ENCODE results near the gene NCAPG.
A peak's percentile ranks its signal among the peaks of the same experiment; 100 is the strongest.

NCAPG gene

DNA sequence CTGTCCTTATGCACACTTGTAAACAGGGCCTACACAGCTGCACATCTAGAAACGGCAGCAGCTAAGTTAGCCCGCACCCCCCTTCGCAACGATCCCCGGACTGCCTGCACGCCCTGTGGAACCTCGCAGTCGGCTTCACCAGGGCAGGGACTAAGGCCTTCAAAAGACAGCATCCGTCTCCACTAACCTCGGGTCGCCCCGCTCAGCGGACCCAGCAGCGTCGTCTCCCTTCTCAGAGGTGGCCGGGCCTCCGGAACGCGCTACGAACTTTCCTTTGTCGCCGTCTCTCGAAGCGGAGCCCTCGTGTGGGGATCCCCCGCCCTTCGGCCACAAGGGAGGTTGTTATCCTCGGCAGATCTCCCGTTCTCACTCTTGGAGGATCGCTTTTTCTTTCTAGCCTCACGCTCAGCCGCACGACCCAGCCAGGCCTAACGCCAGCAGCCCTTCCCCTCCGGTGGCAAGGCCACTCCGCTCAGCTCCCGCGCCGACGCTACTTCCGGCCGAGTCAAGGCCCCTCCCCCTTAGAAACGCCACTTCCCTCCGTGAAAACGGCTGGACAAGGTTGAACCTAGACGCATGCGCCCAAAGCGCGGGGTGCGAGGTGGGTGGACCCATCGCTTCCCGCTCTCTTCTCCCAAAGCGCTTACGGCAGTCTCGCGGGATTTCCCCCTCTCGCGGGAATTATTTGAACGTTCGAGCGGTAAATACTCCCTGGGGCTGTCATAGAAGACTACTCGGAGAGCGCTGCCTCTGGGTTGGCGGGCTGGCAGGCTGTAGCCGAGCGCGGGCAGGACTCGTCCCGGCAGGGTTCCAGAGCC lies at the start of gene NCAPG, which contains the start of gene DCAF16:
TSS of gene NCAPG (plus strand) at position 720 of the 818 bp plus-strand sequence. CDS start 99 bp downstream, outside the sequence.
TSS of gene DCAF16 (minus strand) at position 498 of the 818 bp plus-strand sequence. CDS start 6,616 bp downstream, outside the sequence.
- peak; percentile 94 for DNase-seq

- no peak for DNase-seq
These were observed 49.7 kb upstream of the NCAPG start for GRCh38 chr4:17761062-17761461.

DNA sequence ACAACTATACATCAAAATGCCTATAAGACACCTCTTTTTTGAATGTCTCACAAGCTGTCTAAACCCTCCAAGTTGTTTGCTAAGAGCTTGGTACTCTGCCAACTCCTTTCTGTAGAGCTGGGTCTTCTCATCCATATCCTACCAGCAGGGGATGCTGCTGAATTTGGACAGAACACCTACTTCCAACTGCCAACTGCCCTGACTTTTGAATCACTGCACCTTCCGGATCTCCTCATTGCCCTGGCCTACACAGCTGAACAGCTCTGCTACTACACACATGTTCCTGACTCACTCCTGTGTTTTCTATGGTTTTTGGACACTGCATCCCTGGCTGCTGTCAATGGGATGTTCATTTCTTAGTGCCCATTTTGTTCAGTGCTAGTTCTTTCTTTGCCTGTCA lies 48.1 kb upstream of the NCAPG start:
- no peak for DNase-seq

DNA sequence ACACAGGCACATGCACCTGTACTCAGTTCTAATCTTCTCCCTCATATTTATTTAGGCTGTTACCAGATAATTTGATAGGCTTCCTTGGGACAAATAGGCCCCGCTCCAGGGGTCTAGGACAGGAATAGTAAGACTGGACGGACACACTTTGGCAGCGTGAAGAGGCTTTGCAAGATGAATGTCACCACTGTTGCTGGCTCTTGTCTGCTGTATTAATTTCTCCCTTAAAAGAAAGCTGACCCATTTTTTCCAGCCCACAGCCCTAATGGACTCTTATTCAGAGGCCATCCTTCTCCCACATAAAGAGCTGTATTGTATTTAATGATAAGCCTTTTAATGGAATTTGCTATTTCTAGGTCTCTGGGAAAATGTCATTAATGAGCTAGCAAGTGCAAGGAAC lies 47.4 kb upstream of the NCAPG start:
- DNase-seq: no peak

DNA sequence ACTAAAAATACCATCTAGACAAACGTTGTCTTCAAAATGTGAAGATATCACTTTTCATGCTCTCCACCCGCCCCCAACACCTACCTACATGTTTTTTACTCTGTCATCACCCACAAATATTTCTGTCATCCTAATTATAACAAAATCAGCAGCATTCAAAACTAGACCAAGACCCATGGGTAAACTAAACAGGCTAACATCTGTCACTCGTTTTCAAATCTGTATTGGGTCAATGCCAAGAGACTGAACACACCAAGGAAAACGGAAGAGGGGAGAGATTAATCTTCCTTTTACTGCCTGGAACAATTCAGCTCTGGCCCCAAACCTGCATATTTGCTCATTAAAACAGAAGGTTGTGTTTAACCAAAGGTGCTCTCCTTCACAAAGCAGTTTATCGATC lies 46.8 kb upstream of the NCAPG start:
- peak; percentile 50 for DNase-seq

- DNase-seq: no peak
These were observed 45.1 kb upstream of the NCAPG start for GRCh38 chr4:17765514-17766286.

DNA sequence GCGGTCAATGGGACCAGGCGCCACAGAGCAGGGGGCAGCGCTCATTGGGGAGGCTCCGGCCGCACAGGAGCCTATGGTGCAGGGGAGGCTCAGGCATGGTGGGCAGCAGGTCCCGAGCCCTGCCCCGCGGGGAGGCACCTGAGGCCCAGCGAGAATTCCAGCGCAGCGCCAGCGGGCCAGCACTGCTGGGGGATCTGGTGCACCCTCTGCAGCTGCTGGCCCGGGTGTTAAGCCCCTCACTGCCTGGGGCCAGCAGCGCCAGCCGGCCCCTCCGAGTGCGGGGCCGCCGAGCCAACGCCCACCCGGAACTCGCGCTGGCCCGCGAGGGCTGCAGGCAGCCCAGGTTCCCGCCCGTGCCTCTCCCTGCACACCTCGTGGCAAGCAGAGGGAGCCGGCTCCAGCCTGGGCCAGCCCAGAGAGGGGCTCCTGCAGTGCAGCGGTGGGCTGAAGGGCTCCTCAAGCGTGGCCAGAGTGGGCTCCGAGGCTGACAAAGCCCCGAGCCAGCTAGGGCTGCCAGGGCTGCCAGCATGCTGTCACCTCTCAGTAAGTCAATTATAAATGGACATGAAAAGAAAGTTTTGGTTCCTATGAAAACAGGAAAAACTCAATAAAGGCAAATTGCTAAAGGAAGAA lies 43.8 kb upstream of the NCAPG start:
- DNase-seq: no peak

GRCh38 chr4:17769406-17770174 lies 41.2 kb upstream of the NCAPG start:
- no peak for DNase-seq

DNA sequence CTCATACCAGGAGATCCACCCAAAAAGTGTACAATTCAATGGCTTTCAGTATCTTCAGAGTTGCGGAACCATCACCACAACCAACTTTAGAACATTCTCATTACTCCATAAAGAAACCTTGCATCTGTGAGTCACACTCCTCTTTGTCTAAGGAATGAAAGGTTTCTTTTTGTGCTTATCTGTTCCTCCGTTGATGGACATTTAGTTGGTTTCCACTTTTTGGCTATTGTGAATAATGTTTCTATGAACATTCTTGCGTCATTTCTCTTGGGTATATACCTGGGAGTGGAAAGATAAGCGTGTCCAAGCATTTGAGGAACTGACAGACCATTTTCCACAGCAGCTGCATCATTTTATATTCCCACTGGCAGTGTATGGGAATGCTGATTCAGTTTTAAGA lies 39.9 kb upstream of the NCAPG start:
- no peak for DNase-seq

DNA sequence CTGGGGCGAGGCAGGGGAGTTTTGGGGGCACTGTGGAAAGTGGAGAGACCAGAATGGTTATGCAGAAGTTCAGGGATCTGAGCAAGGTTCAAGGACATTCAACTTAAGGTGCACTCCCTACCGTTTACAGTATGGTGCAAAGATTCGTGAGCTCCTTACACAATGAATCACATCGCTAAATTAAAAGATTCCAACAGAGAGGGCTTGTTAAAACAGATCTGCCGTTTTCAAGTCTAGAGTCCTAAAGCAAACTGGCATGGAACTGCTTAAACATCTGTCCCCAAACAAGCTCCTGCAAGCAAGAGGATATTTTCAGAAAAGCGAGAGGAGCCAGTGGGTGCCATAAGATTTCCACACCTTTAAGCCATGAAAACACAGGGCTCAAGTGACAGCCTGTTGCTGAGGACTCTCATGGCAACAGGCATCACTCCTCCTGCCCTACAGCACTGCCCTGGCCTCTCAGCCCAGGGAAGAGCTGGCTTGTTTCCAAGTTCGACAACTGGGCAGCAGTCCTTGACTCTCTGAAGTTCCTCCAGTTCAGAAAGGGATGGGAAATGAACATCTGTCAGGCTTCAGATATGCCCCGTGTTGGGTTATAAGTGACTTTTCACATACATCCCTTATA lies 39.4 kb upstream of the NCAPG start:
- DNase-seq: peak; percentile 88

DNA sequence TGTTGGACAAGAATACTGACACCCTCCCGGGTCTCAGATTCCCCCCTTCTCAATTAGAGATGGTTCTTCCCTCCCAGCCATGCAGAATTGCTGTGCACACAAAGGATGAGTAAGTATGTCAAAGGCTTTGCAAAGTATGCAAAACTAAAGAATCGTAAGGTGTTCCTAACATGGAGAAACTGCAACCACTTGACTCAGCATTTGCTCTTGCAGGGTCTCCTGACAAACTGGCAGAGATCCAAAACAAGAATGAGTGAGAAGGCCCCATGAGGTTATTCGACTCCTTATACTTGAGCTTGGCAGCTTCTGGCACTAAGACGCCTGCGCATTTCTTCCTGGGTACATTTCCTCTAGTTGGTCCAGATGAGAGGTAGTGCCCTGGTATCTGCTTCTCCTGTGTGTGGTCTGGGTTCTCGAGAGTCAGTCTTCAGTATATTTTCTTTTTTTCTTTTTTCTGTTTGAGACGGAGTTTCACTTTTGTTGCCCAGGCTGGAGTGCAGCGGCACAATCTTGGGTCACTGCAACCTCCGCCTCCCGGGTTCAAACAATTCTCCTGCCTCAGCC lies 37.6 kb upstream of the NCAPG start:
- no peak for DNase-seq

DNA sequence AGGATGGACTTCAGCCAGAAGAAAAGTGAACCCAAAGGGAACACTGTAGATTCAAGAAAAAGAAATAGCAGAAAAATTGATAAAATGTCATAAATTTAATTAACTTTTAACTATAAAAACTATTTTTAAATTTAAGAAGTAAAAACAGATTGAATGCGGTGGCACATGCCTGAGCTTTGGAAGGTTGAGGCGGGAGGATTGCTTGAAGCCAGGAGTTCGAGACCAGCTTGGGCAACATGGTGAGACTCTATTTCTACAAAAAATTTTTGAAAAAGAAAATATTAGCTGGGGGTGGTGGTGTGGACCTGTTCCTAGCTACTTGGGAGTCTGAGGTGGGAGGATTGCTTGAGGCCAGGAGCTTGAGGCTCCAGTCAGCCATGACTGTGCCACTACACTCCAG lies 32.3 kb upstream of the NCAPG start:
- no peak for DNase-seq

DNA sequence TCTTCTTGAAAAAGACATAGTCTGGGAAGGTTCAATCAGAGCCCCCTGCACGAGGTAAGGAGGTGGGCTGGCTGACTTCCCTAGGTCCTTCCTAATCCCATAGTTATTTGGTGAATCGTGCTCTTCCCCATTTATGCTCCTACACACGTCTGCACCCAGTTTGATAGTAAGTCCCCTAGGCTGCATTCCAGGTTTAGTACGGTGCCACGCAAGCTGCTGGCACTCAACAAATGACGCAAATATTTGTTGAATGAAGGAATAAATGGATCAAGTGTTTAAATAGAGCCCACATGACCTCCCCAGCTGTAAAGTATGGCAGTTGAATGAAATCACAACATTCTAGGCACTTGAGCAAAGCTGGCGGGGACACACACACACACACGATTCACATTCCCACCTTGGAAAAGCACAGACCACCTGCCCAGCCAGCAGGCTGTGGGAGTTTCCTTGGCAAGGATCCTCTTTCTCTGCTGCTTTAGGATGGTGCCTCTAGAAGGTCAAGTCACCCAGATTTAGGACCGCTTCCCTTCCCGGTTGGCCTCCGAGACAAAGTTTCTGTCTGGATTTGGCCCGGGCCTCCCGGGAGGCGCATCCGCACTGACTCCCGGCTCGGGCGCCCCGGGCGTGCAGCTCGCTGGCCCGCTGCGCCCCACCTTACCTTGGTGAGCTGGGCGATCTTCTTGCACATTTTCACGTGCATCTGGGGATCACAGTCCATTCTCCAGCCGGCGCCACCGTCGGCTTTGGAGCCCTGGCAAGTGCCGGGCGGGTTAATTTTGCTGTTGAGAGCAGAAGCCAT lies 30.1 kb upstream of the NCAPG start:
- DNase-seq: no peak

DNA sequence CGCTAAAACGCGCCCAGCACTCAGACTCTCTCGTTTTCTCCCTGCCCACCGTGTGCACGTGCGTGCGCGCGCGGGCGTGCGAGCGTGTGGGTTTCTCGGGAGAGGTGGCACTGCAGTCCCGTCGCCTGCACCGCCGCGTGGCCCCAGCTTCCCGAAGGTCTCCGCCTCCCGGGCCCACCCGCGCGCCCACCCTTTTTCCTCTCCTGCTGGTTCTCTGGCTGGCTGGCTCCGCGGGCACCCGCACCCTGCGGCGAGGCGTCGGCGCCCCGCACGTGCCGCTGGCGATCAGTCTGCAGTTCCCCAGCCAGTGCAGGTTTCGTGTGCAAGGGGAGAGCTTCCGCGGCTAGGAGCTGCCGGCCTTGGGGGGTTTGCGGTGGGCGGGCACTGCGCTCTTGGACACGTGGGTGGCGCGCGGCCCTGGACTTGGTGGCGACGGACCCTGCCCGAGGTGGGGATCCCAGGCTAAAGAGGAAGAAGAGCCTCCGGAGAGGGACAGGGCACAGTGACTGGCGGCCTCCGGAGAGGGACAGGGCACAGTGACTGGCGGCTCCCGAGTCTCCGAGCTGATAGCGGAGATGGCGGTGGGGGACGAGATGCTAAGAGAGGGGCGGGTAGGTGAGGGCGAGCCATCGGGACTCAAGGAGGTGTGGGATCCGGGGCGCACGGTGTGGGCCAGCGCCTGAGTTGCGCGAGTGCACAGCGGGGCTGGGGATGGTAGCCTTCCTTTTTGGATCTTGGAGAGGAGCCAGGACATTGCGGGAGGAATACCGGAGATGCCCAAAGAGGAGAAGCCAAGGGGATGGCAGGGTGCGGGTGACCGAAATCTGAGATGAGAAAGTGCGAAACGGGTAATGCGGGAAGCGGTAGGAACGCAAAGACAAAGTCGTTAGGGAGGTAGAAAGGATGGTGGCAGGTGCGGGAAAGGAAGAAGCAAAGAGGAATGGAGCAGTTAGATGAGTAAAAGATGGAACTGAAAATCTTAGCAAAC lies 29.2 kb upstream of the NCAPG start, which contains the start of gene FAM184B:
TSS of gene FAM184B (minus strand) at position 322 of the 988 bp plus-strand sequence. CDS start 322 bp downstream, outside the sequence.
- DNase-seq: no peak

- DNase-seq: no peak
These were observed 24.9 kb upstream of the NCAPG start for GRCh38 chr4:17785858-17786257.

- DNase-seq: no peak
These were observed 24.2 kb upstream of the NCAPG start for GRCh38 chr4:17786567-17786966.

- DNase-seq: no peak
These were observed 23.5 kb upstream of the NCAPG start for GRCh38 chr4:17787315-17787714.

- DNase-seq: no peak
These were observed 21.8 kb upstream of the NCAPG start for GRCh38 chr4:17788956-17789355.

DNA sequence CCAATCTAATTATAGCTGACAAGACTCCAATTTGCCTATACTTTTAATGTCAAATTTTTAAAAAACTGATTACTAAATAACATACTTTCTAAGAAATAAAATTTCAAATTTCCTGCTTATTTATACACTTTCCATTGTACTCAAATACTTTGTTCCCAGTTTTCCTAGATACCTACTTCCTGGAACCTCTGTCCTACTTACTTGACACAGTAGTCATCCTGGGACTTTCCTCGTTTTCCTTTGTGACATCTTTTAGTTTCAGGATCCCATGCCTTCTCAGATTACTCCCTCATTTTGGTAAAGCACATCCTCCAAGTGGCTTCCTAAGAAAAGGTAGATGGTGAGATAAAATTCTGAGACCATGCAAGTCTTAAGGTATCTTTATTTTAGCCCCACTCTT lies 16.0 kb upstream of the NCAPG start:
- no peak for DNase-seq

DNA sequence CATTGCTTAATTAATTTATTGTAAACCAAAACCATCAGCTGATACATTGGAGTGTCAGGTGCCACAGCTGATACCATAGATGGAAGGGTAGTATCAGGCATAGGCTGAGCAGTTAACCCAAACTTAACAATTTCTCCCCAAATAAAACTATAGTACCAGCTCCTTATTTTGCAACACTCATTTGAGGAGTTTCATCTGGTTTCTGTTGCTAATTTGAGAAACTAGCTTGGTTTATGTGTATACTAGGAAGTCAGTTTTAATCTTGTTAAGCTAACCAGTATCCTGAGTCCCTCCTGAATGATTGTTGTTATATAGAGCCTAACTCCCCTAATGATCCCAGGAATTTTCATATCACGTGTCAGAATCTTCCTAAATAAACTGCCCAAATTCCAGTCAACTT lies 13.0 kb upstream of the NCAPG start:
- DNase-seq: no peak
